ENCODE data around the gene SVIL.
"Not testable (repeated sequence)": the region's sequence is repeated elsewhere in the genome, so short reads cannot be mapped to it uniquely, and the experiment has no call there.

Gene SVIL

GRCh38 chr10:29615195-29615594 lies 19.6 kb downstream of the SVIL start:
- FAIRE-seq = no peak
- DNase-seq (ENCODE audit: insufficient read length, low spot score) = no peak
- TF ChIP-seq CTCF (IDR thresholded peaks at IDR 0.05; ENCODE audit: insufficient read depth, missing control alignments) = no peak

- FAIRE-seq; DNase-seq (ENCODE audit: insufficient read length, low spot score): not testable (repeated sequence)
Measured at GRCh38 chr10:29614289-29614688, 20.5 kb downstream of the SVIL start.

GRCh38 chr10:29613791-29614190 lies 21.0 kb downstream of the SVIL start:
- DNase-seq (ENCODE audit: insufficient read length, low spot score) (no peak), FAIRE-seq (no peak)
- TF ChIP-seq CTCF (IDR thresholded peaks at IDR 0.05; ENCODE audit: insufficient read depth, missing control alignments) = no peak

GRCh38 chr10:29613196-29613595 lies 21.6 kb downstream of the SVIL start:
- no peak for DNase-seq (ENCODE audit: insufficient read length, low spot score)
- TF ChIP-seq CTCF (IDR thresholded peaks at IDR 0.05; ENCODE audit: insufficient read depth, missing control alignments) = no peak
- FAIRE-seq = no peak

GRCh38 chr10:29612657-29613056 lies 22.1 kb downstream of the SVIL start:
- no peak for FAIRE-seq
- no peak for DNase-seq (ENCODE audit: insufficient read length, low spot score)
- no peak for TF ChIP-seq CTCF (IDR thresholded peaks at IDR 0.05; ENCODE audit: insufficient read depth, missing control alignments)

- DNase-seq (ENCODE audit: insufficient read length, low spot score) (no peak), FAIRE-seq (no peak)
- no peak for TF ChIP-seq CTCF (IDR thresholded peaks at IDR 0.05; ENCODE audit: insufficient read depth, missing control alignments)
Measured at GRCh38 chr10:29611781-29612381, 22.9 kb downstream of the SVIL start.

- DNase-seq (ENCODE audit: insufficient read length, low spot score) (no peak), FAIRE-seq (no peak)
- TF ChIP-seq CTCF (IDR thresholded peaks at IDR 0.05; ENCODE audit: insufficient read depth, missing control alignments) = no peak
Measured at GRCh38 chr10:29610876-29611647, 23.7 kb downstream of the SVIL start.

- not testable (repeated sequence) for FAIRE-seq; DNase-seq (ENCODE audit: insufficient read length, low spot score)
Measured at GRCh38 chr10:29610331-29610730, 24.4 kb downstream of the SVIL start.

Measured in D721Med (cell line).